GM10248 (cell line): ENCODE measurements around the gene DLEU7.

ENCODE experiments used
- CTCF ChIA-PET: fragments of 300-600 bp; sonication (Branson Sonifier 250); formaldehyde crosslinking; extraction: SDS; loops from one replicate; lab custom pipeline; 2021; ENCODE audit warnings: antibody characterized with exemption; lab: Yijun Ruan, JAX
- POLR2A ChIA-PET: fragments of 350-650 bp; sonication (Branson Sonifier 250); formaldehyde crosslinking; extraction: SDS; loops from one replicate; lab custom pipeline; 2020; ENCODE audit warnings: antibody characterized with exemption; lab: Yijun Ruan, JAX
- DNase-seq: peaks from one replicate; pipeline ENCODE4 v3.0.0; 2012; ENCODE audit errors: extremely low spot score
- TF ChIP-seq, protein P1 (sequence below): IDR thresholded peaks from 2 replicates; pipeline ENCODE4 v1.5.1; 2012; ENCODE audit warnings: mild to moderate bottlenecking, low read depth; ENCODE audit errors: extremely low read depth, missing control alignments, control extremely low read depth

The DLEU7 gene

DNA sequence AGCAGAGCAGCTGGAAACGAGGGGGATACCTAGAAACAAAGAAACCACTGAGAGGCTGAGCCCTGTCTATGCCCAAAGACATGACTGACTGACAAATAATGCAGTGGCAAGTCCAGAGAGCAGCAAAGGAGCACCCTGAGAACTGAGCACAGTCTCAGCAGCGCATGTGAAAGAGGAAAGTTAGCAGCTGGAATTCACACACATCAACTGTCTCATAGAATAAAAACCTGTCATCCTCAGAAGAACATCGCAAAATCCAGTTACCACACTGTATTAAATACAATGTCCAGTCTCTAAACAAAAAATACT is 24.1 kb upstream of the DLEU7 start:
- ChIA-PET POLR2A (no interaction called here), CTCF (no interaction called here)
- TF ChIP-seq, protein P1, sequence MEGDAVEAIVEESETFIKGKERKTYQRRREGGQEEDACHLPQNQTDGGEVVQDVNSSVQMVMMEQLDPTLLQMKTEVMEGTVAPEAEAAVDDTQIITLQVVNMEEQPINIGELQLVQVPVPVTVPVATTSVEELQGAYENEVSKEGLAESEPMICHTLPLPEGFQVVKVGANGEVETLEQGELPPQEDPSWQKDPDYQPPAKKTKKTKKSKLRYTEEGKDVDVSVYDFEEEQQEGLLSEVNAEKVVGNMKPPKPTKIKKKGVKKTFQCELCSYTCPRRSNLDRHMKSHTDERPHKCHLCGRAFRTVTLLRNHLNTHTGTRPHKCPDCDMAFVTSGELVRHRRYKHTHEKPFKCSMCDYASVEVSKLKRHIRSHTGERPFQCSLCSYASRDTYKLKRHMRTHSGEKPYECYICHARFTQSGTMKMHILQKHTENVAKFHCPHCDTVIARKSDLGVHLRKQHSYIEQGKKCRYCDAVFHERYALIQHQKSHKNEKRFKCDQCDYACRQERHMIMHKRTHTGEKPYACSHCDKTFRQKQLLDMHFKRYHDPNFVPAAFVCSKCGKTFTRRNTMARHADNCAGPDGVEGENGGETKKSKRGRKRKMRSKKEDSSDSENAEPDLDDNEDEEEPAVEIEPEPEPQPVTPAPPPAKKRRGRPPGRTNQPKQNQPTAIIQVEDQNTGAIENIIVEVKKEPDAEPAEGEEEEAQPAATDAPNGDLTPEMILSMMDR: no peak
- no peak for DNase-seq

DNA sequence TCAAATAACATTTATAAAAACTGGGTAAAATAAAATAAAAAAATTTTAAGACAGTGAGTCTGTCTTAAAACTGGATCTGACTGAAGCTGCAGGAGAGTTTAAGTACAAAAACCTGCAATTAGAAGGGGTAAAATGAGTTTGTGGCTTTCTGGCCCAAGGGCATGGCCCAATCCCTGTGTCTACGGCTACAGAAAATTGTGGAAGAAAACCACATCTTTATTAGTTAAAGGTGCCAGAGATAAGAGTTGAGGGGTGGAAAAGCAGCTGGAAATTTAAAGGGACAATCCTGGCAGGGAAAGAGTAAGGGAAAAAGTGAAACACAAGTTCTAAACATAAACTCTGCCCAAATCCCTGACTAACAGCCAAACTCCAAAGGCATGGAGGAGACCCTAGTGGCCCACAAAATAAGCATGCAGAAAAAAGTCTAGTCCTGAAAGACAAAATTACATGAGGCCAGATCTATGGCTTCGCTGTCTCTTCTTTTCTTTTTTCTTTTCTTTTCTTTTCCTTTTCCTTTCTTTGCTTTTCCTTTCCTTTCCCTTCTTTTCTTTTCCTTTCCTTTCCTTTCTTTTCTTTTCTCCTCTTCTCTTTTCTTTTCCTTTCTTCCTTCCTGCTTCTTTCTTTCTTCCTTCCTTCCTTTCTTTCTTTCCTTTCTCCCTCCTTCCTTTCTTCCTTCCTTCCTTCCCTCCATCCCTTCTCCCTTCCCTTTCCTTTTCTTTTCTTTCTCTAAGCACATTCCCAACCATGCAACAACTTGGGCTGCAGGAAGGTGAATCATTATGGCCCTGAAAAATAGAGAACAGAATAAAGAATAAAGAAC is 23.5 kb upstream of the DLEU7 start:
- CTCF ChIA-PET: no interaction called here
- POLR2A ChIA-PET: no interaction called here
- TF ChIP-seq, protein P1: no peak
- no peak for DNase-seq

DNA sequence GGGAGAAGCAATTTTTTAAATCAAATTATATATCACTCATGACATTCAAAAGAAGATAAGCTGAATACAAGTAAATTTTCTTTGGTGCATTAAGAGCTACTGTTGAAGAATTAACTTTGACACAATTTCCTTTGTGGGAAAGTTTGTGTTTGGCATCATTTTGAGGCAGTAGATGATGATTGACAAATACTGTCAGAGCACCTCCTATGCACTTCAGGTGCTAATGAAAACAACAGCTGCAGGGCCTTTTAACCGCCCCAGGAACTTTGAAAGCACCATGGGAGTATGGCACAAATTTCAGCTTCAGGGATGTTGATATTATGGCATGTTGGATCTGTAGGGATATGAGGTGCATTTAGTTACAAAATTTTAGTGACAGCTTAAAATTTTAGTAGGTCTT is 21.0 kb upstream of the DLEU7 start:
- no peak for DNase-seq
- TF ChIP-seq, protein P1: no peak
- ChIA-PET CTCF (interaction anchor here (1.0 to 1.5 kb wide), 5 partner anchors 12 to 28 kb away, joined by 3 to 5 read pairs (median 3); no protein-coding TSS in a partner anchor), POLR2A (no interaction called here)

DNA sequence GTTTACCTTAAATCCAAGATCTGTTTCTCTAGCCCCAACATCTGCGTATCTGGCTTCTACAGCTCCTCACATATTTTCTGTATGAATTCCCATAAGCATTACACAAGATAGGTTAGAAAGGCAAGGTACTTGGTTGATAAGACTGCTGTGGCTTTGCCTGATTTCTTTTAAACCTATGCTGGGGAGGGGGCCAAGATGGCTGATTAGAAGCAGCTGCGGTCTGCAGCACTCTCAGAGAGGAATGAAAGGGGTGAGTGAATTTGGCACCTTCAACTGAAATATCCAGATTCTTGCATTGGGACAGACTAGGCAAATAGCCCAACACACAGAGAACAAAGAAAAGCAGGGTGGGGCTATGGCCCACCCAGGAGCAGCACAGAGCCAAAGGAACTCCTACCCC is 12.2 kb upstream of the DLEU7 start:
- CTCF ChIA-PET: no interaction called here
- TF ChIP-seq, protein P1: no peak
- POLR2A ChIA-PET: no interaction called here
- no peak for DNase-seq

DNA sequence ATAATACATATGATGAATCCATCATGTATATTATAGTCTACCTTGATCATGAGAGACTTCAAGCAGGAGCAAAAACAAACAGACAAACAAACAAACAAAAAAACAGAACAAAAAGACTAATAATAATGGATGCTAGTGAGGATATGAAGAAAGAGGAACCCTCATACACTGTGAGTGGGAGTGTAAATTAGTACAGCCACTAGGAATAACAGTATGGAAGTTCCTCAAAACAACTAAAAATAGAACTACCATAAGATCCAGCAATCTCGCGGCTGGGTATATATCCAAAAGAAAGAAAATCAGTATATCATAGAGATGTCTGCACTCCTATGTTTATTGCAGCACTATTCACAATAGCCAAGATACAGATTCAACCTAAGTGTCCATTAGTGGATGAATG is 7.0 kb upstream of the DLEU7 start:
- CTCF ChIA-PET: no interaction called here
- no peak for DNase-seq
- TF ChIP-seq, protein P1: no peak
- POLR2A ChIA-PET: no interaction called here

DNA sequence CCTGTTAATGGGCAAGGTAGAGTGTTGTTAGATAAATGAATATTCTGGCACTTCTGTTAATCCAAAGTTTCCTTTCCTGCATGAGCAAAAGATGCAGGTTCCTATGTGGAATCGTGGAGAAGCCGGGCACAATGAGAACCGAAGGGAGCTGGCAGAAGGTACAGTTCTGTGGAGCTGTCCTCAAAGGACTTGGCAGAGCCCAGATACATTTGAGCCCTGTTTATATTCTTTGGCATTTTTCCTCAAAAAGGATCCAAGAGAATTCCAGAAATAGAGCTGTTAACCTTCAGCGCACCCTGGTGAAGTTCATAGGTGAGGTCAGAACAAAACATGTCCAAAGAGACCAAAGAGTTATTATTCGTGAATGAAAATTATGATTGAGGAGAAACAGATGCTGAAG is 4.0 kb upstream of the DLEU7 start:
- DNase-seq: no peak
- POLR2A ChIA-PET: no interaction called here
- CTCF ChIA-PET: interaction anchor here (1.2 kb wide), 2 partner anchors 17 to 61 kb away, joined by 3 read pairs; no protein-coding TSS in a partner anchor
- TF ChIP-seq, protein P1: no peak
